GM18909 (cell line): ENCODE results near the gene RNASE8.

ENCODE experiments used
- ATAC-seq: cut with Tn5 transposase; IDR thresholded peaks from one replicate; pipeline ENCODE4 v1.9.1; 2021; ENCODE audit warnings: mild to moderate bottlenecking; ENCODE audit not compliant: unreplicated experiment, poor library complexity

RNASE8 gene

DNA sequence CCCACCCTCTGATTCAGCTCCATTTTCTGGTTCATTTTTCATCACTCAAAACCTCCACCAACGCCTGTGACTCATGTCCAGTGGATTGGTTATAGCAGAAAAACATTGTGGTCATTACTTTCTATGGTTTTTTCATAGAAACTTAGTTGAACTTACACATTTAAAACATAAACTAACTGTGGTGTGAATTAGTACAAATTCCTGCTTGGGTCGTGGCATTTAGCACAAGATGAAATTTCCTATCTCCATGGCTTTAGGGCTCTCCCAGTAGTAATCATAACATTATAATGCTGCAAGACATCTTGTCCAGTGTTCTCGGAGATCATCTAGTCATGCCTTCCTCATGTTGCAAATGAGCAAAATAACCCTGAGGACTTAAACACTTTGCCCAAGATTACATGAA, 8.3 kb upstream of the RNASE8 start:
- no peak for ATAC-seq

- no peak for ATAC-seq
Observed at GRCh38 chr14:21050597-21050996, 7.0 kb upstream of the RNASE8 start.

DNA sequence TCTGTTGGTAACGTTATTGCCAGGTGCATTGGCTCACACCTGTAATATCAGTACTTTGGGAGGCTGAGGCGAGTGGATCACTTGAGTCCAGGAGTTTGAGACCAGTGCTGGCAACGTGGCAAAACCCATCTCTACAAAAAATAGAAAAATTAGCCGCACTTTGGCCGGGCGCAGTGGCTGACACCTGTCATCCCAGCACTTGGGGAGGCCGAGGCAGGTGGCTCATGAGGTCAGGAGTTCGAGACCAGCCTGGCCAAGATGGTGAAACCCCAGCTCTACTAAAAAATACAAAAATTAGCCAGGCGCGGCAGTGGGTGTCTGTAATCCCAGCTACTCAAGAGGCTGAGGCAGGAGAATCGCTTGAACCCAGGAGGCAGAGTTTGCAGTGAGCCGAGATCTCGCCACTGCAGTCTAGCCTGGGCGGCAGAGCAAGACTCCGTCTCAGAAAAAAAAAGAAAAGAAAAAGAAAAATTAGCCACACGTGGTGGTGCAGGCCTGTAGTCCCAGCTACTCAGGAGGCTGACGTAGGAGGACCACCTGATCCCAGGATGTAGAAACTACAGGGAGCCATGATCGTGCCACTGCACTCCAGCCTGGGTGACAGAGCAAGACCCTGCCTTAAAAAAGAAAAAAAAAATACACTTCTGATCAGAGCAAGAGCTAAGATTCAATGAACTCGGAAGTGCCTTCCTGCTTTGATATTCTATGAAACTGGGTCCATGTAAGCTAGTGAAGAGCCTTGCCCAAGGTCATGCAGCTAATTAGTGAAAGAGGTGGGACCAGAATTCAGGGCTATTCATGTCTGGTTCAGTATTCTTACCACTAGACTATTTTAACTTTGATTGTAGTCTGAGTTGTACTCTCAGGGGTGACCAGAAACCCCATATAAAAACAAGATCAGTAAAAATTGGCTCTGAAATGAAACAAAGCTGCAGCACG, 4.2 kb upstream of the RNASE8 start:
- no peak for ATAC-seq

GRCh38 chr14:21054123-21054767, 3.4 kb upstream of the RNASE8 start:
- no peak for ATAC-seq

- no peak for ATAC-seq
Observed at GRCh38 chr14:21054768-21055145, 2.9 kb upstream of the RNASE8 start.

- ATAC-seq, result no peak
Observed at GRCh38 chr14:21055432-21056117, 2.0 kb upstream of the RNASE8 start.

DNA sequence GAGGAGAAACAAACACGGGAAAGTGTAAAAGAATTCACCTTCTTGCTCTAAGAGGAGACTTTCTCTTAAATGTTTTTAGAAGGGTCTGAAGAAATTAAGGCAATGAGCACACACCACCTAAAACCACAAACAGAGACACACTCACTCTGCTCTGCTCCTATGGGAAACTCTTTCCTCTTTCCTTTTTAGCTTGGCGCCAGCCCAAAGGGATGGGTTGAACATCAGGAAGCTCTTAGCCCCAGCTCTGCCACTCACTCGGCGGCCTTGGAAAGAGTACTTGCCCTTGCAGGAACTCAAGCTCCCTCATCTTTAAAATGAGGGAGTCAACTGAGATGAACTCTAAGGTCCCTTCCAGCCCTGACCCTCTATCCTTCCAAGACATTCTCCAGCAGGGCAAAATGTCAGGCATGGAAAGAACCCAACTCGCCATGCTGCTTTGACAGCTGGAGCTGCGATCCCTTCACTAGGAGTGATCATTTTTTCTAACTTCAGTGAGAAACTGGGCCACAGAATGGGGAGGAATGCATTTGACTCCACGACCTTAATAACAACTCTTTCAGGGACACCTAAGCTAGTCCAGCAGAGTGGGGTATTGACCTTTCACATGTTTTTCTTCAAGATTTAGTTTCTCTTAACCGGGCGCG, 980 bp upstream of the RNASE8 start:
- no peak for ATAC-seq

- ATAC-seq, result no peak
Observed at GRCh38 chr14:21058903-21059302, 1.3 kb downstream of the RNASE8 start.

DNA sequence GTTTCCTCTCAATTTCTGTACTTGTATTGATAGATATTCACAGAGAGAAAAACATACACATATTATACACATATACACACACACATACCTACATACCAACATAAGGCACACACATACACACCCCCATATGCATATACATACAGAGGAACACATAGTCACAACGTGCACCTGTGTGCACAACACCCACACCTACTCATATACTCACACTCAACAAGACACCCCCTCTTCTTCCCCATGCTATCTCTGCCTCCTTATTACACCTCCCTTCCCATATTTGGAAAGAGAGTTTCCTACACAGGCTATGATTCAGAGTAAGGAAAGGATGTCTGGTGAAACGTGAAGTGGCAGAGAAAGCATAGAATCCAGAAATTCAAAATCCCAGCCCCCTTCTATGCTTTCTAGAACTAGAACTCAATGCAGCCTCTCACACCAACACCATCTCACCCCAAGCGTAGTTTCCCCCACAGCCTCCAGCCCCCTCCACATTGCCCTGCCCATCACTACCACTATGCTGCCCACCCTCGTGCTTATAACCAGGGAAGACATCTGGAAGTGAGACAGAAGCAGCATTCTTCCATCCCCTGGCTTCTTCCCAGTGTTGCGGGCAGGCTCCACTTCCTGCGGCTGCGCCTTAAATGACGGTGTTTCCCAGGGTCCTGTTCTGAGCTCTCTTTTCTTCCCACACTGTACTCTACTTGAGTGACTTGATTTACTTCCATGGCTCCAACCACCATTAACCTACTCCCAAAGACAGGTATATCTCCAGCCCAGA, 2.4 kb downstream of the RNASE8 start:
- ATAC-seq, result no peak

DNA sequence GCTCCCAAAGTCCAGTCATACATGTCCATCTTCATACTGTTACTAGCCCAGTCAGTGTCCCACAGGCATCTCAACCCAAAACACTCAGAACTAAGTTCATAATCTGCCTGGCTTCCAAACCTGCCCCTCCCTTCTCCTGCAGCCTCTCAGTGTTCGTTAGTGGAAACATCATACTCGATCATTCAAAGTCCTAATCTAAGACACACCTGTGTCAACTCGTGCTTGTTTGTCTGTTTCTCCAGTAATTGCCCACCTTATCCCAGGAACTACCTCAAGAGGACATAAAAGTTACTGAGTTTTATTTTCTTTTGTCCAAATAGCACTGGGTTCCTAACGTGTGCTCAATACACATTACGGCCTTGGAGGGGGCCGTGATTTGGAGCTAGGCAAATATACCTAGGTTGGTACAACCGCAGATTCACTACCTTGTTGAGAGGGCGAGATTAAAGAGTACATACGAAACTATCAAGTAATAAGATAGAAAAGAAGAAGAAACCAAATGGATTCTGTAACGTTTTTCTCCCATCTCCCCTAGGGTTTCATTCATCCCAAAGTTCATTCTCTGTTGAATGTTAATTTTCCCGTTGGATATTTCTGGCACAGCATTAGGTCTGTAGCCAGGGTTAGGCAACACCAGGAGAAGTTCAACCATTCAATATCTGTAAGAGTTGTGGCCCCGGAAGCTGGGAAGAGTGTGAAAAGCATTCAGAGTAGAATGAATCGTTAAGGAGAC, 3.2 kb downstream of the RNASE8 start:
- ATAC-seq, result no peak

DNA sequence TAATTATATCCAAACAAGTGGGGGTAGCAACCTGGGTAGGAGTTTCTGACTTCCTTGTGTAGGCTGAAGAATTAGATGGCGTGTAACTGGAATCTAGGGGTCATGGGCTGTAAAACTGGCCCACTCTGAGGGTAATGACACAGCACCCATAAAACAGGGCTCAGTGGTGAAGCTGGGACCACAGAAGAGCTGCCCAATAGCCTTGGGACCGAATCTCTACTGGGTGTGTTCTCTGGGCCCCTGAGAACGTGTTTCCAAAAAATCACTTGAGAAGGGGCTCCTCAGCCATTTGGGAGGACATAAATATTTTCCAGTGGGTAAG, 3.7 kb downstream of the RNASE8 start:
- ATAC-seq, result no peak

- ATAC-seq, result no peak
Observed at GRCh38 chr14:21063479-21063878, 5.9 kb downstream of the RNASE8 start.

DNA sequence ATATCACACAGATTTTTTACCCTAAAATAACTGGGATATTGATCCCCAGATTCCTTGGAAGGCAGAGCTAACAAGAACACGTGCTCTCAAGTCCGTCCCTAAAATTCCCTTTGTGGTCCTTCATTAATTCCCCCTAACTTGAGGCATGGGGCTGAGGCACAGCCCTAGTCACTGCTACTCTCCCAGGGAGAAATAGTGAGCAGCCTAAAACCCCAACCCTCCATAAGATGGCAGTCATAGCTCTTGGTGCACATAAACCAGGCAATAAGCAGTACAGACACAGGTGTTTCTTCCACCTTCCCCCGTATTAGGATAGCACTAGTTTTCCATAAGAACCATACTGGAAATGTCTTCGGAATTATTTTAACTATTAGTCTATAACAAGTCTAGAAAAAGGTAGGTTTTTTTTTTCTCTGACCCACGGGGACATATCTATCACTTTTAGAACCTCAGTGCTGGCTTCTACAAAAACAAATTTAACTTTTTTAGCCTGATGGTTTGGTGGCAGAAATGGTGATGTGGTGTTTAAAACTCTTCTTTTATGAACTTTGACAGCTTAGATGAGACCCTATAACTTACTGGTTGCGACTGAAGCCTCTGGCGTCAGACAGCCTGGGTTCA, 9.4 kb downstream of the RNASE8 start:
- no peak for ATAC-seq

DNA sequence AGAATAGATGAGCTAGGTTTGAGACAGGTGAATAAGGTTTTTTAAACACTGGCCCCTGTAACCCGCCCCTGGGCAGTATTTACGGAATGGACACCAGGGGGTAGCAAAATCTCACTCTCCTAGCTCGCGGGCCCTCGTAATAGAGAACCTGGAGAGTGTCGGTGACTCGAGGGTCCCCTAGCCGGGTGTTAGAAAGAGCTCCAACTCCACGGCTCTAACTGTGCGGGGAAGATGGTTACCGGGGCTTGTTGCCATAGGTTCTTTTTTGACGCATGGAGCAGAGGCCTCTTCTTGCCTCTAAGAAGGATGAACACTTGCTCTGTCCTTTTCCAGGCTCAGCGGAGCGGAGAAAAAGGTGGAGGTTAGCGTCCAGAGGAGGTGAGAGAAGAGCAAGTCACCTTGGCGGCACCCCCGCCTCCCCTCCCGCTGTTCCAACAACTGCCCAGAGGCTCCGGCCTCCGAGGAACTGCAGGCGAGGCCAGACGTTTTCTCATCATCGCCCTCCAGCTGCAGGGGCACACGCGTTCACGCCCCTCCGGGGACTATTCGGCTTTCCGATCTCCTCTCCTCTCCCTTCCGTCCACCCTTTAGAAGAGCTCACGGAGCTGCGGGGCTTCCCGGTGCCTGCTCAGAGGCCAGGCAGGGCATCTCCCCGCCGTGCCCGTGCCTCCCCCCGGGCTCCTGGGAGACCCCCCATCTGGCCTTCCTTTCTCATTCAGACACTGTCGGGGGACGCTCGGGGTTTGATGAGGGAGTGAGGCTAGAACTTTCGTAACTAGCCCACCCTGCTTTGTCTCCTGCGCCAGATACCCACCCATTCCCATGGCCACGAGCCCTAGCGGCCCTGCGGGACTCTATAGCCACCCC, 11.1 kb downstream of the RNASE8 start:
- no peak for ATAC-seq

GRCh38 chr14:21069388-21070082, 11.9 kb downstream of the RNASE8 start:
- no peak for ATAC-seq

GRCh38 chr14:21070083-21070609, 12.5 kb downstream of the RNASE8 start, which contains the start of gene ARHGEF40:
Gene ARHGEF40 (plus strand): TSS chr14:21070304. CDS start chr14:21070397, 93 bp downstream.
- ATAC-seq, result no peak

DNA sequence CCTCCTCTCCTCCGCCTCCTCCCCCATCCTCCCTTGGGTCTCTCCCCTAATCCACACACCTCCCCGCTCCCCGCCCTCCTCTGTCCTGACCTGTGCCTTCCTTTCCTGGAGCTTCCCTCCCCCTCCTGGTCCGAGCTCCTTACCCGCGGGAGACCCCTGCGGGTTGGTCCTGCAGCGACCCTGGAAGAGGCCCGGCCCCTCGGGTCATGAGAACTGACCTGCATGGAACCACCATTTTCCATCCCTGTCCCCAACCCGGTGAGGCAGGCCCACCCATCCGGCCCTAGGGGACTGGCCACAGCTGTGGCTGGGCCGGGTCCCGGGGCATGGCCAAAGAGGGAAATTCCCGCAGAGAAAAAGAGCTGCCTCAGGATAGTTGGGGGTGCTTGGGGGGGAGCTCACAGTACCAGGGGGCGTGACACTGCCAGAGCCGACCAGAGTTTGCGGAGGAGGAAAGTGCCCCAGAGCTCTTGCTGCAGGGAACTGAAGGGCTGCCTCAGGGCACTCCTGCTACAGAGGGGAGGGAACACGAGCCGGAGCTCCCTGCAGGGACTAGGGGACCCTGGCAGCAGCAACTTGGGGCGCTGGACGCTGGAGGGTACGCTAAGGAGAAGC, 13.1 kb downstream of the RNASE8 start:
- ATAC-seq, result peak; percentile 3
